IMR-90 (cell line): ENCODE measurements around the gene GNG12. TPM values are rescaled to one million over a fixed set of nuclear protein-coding genes. Genes with fewer than 3 reads are reported as not detected.

Experiments used
- ATAC-seq: fragments of 200-7000 bp; cut with Tn5 transposase; 2 replicates; pipeline ENCODE4 v1.9.1; 2020; ENCODE audit warnings: low read depth, mild to moderate bottlenecking, moderate library complexity
- BruUV-seq: library from RNA; stranded (reverse); fragments of 400-500 nt; replicated peaks from 2 replicates; lab custom pipeline; 2021; lab: Mats Ljungman, UMichigan
- CTCF ChIA-PET: fragments of 300-600 bp; formaldehyde crosslinking; extraction: SDS; loops from one replicate; lab custom pipeline; 2021; ENCODE audit warnings: antibody characterized with exemption; lab: Yijun Ruan, JAX
- POLR2A ChIA-PET: fragments of 300-600 bp; sonication (Branson Sonifier 250); formaldehyde crosslinking; loops from one replicate; lab custom pipeline; 2022; ENCODE audit warnings: antibody characterized with exemption; ENCODE audit not compliant: unreplicated experiment; lab: Charles Lee
- DNase-seq: peaks from one replicate; pipeline ENCODE4 v3.0.0; 2013
- H2AFZ ChIP-seq: replicated peaks from 2 replicates; pipeline ENCODE3; 2013; ENCODE audit warnings: low read length, mild to moderate bottlenecking; ENCODE audit not compliant: poor library complexity
- H2AK5ac ChIP-seq: 2 replicates; pipeline ENCODE4 v1.6.1; 2013; ENCODE audit warnings: low read depth, low read length, inconsistent platforms
- H2AK9ac ChIP-seq: replicated peaks from 2 replicates; pipeline ENCODE3; 2013; ENCODE audit warnings: mild to moderate bottlenecking, low read depth, low read length, moderate library complexity; ENCODE audit not compliant: poor library complexity
- H2BK120ac ChIP-seq: 2 replicates; pipeline ENCODE4 v1.6.1; 2013; ENCODE audit warnings: low read depth, low read length, inconsistent platforms
- H2BK15ac ChIP-seq: 3 replicates; pipeline ENCODE4 v1.6.1; 2013; ENCODE audit warnings: low read depth, low read length, inconsistent platforms
- H2BK20ac ChIP-seq: 2 replicates; pipeline ENCODE4 v1.6.1; 2013; ENCODE audit warnings: low read depth, mild to moderate bottlenecking, inconsistent platforms, low read length, moderate library complexity
- H2BK5ac ChIP-seq: 2 replicates; pipeline ENCODE4 v1.6.1; 2013; ENCODE audit warnings: mild to moderate bottlenecking, low read depth, low read length, inconsistent platforms; ENCODE audit not compliant: poor library complexity, severe bottlenecking
- H3K14ac ChIP-seq: replicated peaks from 2 replicates; pipeline ENCODE4 v1.6.1; 2013; ENCODE audit warnings: low read depth, low read length, inconsistent platforms
- H3K18ac ChIP-seq: 2 replicates; pipeline ENCODE4 v1.6.1; 2013; ENCODE audit warnings: low read depth, low read length, control low read depth
- H3K23ac ChIP-seq: 2 replicates; pipeline ENCODE4 v1.6.1; 2013; ENCODE audit warnings: low read depth, low read length, inconsistent platforms
- H3K27ac ChIP-seq: 2 replicates; pipeline ENCODE4 v1.5.1; 2013; ENCODE audit warnings: mild to moderate bottlenecking, control low read depth, low read length; ENCODE audit not compliant: insufficient read depth
- H3K27me3 ChIP-seq: 2 replicates; pipeline ENCODE4 v1.6.1; 2013; ENCODE audit warnings: low read length; ENCODE audit not compliant: control insufficient read depth, insufficient read depth
- H3K36me3 ChIP-seq: 2 replicates; pipeline ENCODE4 v1.6.1; 2013; ENCODE audit warnings: low read length, mixed read lengths; ENCODE audit not compliant: control insufficient read depth, insufficient read depth
- H3K4ac ChIP-seq: 2 replicates; pipeline ENCODE4 v1.6.1; 2013; ENCODE audit warnings: low read depth, low read length, inconsistent platforms
- H3K4me1 ChIP-seq: 2 replicates; pipeline ENCODE4 v1.6.1; 2013; ENCODE audit warnings: low read length, mixed read lengths; ENCODE audit not compliant: control insufficient read depth, insufficient read depth
- H3K4me2 ChIP-seq: 2 replicates; pipeline ENCODE4 v1.6.1; 2013; ENCODE audit warnings: low read depth, mild to moderate bottlenecking, control low read depth, low read length, moderate library complexity
- H3K4me3 ChIP-seq: 2 replicates; pipeline ENCODE4 v1.5.1; 2013; ENCODE audit warnings: low read depth, mild to moderate bottlenecking, control low read depth, low read length, moderate library complexity; ENCODE audit not compliant: insufficient read depth
- H3K56ac ChIP-seq: 2 replicates; pipeline ENCODE4 v1.6.1; 2013; ENCODE audit warnings: low read length, inconsistent platforms; ENCODE audit not compliant: insufficient read depth; ENCODE audit errors: extremely low read depth
- H3K79me1 ChIP-seq, 2 experiments: 2 replicates each; pipeline ENCODE4 v1.6.1; 2013; ENCODE audit warnings: low read length in 2 of 2, inconsistent platforms in 1 of 2, low read depth in 1 of 2
- H3K9ac ChIP-seq: 2 replicates; pipeline ENCODE4 v1.6.1; 2013; ENCODE audit warnings: low read depth, low read length, control low read depth
- H3K9me1 ChIP-seq: 2 replicates; pipeline ENCODE4 v1.6.1; 2013; ENCODE audit warnings: low read length, inconsistent platforms; ENCODE audit not compliant: insufficient read depth
- H3K9me3 ChIP-seq: 2 replicates; pipeline ENCODE4 v1.6.1; 2013; ENCODE audit warnings: low read length; ENCODE audit not compliant: control insufficient read depth, insufficient read depth
- H4K20me1 ChIP-seq: 2 replicates; pipeline ENCODE4 v1.6.1; 2013; ENCODE audit warnings: low read length, inconsistent platforms; ENCODE audit not compliant: insufficient read depth
- H4K5ac ChIP-seq: 2 replicates; pipeline ENCODE4 v1.6.1; 2013; ENCODE audit warnings: mild to moderate bottlenecking, low read depth, low read length, control low read depth
- H4K8ac ChIP-seq, 2 experiments: 2 replicates each; pipeline ENCODE4 v1.6.1; 2013; ENCODE audit warnings: low read depth in 2 of 2, low read length in 2 of 2, control low read depth in 1 of 2, inconsistent platforms in 1 of 2
- H4K91ac ChIP-seq: 2 replicates; pipeline ENCODE4 v1.6.1; 2013; ENCODE audit warnings: low read depth, low read length, inconsistent platforms; ENCODE audit not compliant: insufficient read depth
- BHLHE40 ChIP-seq: fragments of 150-350 bp; IDR thresholded peaks from 2 replicates; pipeline ENCODE4 v1.6.1; 2016; ENCODE audit warnings: mild to moderate bottlenecking, low read depth, low read length
- CHD1 ChIP-seq: IDR thresholded peaks from 2 replicates; pipeline ENCODE4 v1.6.1; 2012; ENCODE audit warnings: low read depth, low read length, improper control_type of control experiment
- MAFK ChIP-seq: IDR thresholded peaks from 2 replicates; pipeline ENCODE4 v1.6.1; 2012; ENCODE audit warnings: low read depth, low read length, improper control_type of control experiment
- RCOR1 ChIP-seq: IDR thresholded peaks from 2 replicates; pipeline ENCODE4 v1.6.1; 2012; ENCODE audit warnings: mild to moderate bottlenecking, low read length, improper control_type of control experiment; ENCODE audit not compliant: insufficient replicate concordance
- WGBS, 2 experiments: methylation state at CpG; one replicate each; pipeline versions ENCODE4 v1.1.5 to v1.1.7; 2013; ENCODE audit warnings: missing lambda C conversion rate in 2 of 2; ENCODE audit not compliant: insufficient read length in 1 of 2; ENCODE audit errors: extremely low coverage in 2 of 2; 5-methylcytosine and 5-hydroxymethylcytosine counted together
- dilution Hi-C: fragments of 300-500 bp; cut with HindIII; formaldehyde crosslinking; loops from one replicate; pipeline ENCODE4 v1.14.3; 2018; ENCODE audit warnings: low sequenced_read_pairs; ENCODE audit not compliant: unreplicated experiment
- in situ Hi-C: fragments of 300-500 bp; cut with MboI; formaldehyde crosslinking; loops from 3 replicates; pipeline ENCODE4 v1.14.3; 2019; ENCODE audit warnings: low sequenced_read_pairs, inconsistent platforms, mixed read lengths
- intact Hi-C: fragments of 100-400 bp; cut with micrococcal nuclease; formaldehyde crosslinking; loops from 2 replicates; pipeline ENCODE4 v1.10.0; 2022
- polyA plus RNA-seq, 3 experiments: library from polyadenylated mRNA; depleted of rRNA; stranded (reverse); fragments of >200 nt; gene quantifications; 2 replicates each; pipeline ENCODE4 v1.2.3, GENCODE V29; 2012; ENCODE audit warnings: low replicate concordance in 1 of 3
- total RNA-seq: library from RNA; depleted of rRNA; stranded (reverse); fragments of >200 nt; gene quantifications from 2 replicates; pipeline ENCODE4 v1.2.3, GENCODE V29; 2012

GNG12 gene
- total and polyA plus RNA-seq, 2 of the 4 experiments (the other 2 are of a cell fraction): 92.3 to 132 TPM

DNA sequence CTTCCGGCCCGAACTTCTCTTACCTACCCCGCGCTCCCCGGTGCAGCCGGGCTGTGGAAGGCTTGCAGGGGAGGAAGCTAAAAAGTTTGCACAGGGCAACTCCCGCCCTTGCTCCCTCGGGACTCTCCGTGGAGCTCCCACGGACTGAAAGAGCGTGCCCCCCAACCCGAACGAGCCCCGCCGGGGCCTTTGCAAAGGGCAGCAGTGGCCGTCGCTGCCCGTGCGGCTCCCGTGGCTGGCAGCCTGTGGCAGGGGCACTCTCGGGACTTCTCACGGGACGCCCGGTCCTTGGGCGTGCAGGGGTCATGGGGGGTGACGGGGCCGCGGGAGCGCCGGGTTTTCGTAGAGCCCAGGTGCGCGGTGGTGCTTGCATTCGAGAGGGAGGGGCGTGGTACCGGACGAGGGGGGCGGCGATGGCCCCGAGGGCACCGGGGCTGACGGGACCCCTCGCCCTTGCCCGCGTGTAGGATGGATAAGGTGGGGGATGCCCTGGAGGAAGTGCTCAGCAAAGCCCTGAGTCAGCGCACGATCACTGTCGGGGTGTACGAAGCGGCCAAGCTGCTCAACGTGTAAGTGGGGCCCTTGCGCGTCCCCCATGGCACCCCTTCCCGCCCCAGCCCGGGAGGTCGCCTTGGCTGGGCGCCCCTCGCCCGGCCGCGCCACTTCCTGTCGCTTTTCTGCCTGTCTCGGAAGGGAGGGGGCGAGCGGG is 147.6 kb downstream of the GNG12 start:
- Histone ChIP-seq H3K9me1 (peaks cover 7% of the 10 kb centered on the region), H3K79me1 (peaks cover 10 to 31% of the 10 kb centered on the region in 2 experiments), H3K36me3 (peaks cover 12% of the 10 kb centered on the region), H4K91ac (peak overlapping the region; percentile 95), H2AFZ (peak overlapping the region; percentile 78), H4K20me1 (peaks cover 21% of the 10 kb centered on the region), H4K8ac (peak overlapping the region; percentile 56 to 61), H3K56ac (peak overlapping the region; percentile 92), H3K4me1 (peaks cover 12% of the 10 kb centered on the region), H2AK5ac (peak overlapping the region; percentile 91), H3K4ac (peak overlapping the region; percentile 99), H4K5ac (peak overlapping the region; percentile 92), H2BK120ac (peak overlapping the region; percentile 96), H3K27ac (peak overlapping the region; percentile 98), H2BK20ac (no peak overlapping the region), H3K23ac (peak overlapping the region; percentile 82), H3K4me3 (peak overlapping the region; percentile 99), H2AK9ac (peak overlapping the region; percentile 99), H2BK15ac (no peak overlapping the region), H3K9me3 (no peaks in the 10 kb centered on the region), H3K9ac (peak overlapping the region; percentile 96), H2BK5ac (peak overlapping the region; percentile 99), H3K18ac (peak overlapping the region; percentile 71), H3K27me3 (no peaks in the 10 kb centered on the region), H3K4me2 (peak overlapping the region; percentile 84), H3K14ac (peak overlapping the region; percentile 96)
- DNase-seq (no peak), ATAC-seq (peak; percentile 0; the same call in 1 of the 2 replicates)
- in situ Hi-C loops: loop anchor here (25.0 kb wide), 1 partner anchor 123 kb away; no protein-coding TSS in a partner anchor
- dilution Hi-C loops: no loop called here
- intact Hi-C loops: loop anchor here (1.0 to 5.0 kb wide), 5 partner anchors 63 to 427 kb away; partner anchors contain the start of gene GNG12
- WGBS, 2 experiments: 0% methylated on average over 14 of the region's 65 CpGs; no CpG with 5 or more reads in 1 of the 2 experiments
- POLR2A ChIA-PET: interaction anchor here (0.6 to 2.4 kb wide), 8 partner anchors 9 to 153 kb away, joined by 3 to 11 read pairs (median 6); no protein-coding TSS in a partner anchor
- CTCF ChIA-PET: interaction anchor here (1.3 to 2.5 kb wide), 5 partner anchors 74 to 151 kb away, joined by 4 to 15 read pairs (median 11); no protein-coding TSS in a partner anchor
- BruUV-seq: no TSS peak
- TF ChIP-seq BHLHE40: peak; percentile 73
- no peak for TF ChIP-seq RCOR1
- TF ChIP-seq CHD1: 0 out of 2 replicates have a peak, but pooled peaks have one; percentile 78
- TF ChIP-seq MAFK: peak; percentile 47
